ENCODE measurements around the gene HOXD13.

HOXD13 gene

GRCh38 chr2:176095421-176095820 is 2.9 kb downstream of the HOXD13 start:
- no peak for TF ChIP-seq EZH2 (IDR thresholded peaks at IDR 0.05; ENCODE audit: borderline replicate concordance, low read depth, low read length, severe bottlenecking)
- TF ChIP-seq, protein P1, sequence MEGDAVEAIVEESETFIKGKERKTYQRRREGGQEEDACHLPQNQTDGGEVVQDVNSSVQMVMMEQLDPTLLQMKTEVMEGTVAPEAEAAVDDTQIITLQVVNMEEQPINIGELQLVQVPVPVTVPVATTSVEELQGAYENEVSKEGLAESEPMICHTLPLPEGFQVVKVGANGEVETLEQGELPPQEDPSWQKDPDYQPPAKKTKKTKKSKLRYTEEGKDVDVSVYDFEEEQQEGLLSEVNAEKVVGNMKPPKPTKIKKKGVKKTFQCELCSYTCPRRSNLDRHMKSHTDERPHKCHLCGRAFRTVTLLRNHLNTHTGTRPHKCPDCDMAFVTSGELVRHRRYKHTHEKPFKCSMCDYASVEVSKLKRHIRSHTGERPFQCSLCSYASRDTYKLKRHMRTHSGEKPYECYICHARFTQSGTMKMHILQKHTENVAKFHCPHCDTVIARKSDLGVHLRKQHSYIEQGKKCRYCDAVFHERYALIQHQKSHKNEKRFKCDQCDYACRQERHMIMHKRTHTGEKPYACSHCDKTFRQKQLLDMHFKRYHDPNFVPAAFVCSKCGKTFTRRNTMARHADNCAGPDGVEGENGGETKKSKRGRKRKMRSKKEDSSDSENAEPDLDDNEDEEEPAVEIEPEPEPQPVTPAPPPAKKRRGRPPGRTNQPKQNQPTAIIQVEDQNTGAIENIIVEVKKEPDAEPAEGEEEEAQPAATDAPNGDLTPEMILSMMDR (IDR thresholded peaks at IDR 0.05; ENCODE audit: borderline replicate concordance, extremely low read depth, low read length, poor library complexity, severe bottlenecking): no peak
- Histone ChIP-seq H3K9me3 (ENCODE audit: insufficient read depth, low read length, severe bottlenecking) (no peaks in the 10 kb centered on the region), H3K9ac (ENCODE audit: low read depth, low read length) (peak overlapping the region; percentile 89), H3K4me2 (ENCODE audit: insufficient read depth, low read length) (peak overlapping the region; percentile 74), H3K36me3 (ENCODE audit: insufficient read depth, low read length) (no peaks in the 10 kb centered on the region), H3K4me3 (ENCODE audit: low read depth in 1 of 2, low read length in 2 of 2) (peak overlapping the region in 1 of 2 experiments; percentile 57; a peak in 2 of 4 replicates), H3K79me2 (ENCODE audit: insufficient read depth, low read length) (peaks cover 26% of the 10 kb centered on the region), H3K27ac (ENCODE audit: low read length) (peak overlapping the region; percentile 92), H2AFZ (ENCODE audit: low read depth, low read length) (peak overlapping the region; percentile 90), H3K4me1 (ENCODE audit: insufficient read depth, low read length) (peaks cover 44% of the 10 kb centered on the region), H3K27me3 (ENCODE audit: insufficient read depth, low read length, poor library complexity) (no peaks in the 10 kb centered on the region), H4K20me1 (ENCODE audit: insufficient read depth, low read length) (no peaks in the 10 kb centered on the region)
- DNase-seq (no peak), ATAC-seq (ENCODE audit: insufficient read depth, low read depth) (no peak)

DNA sequence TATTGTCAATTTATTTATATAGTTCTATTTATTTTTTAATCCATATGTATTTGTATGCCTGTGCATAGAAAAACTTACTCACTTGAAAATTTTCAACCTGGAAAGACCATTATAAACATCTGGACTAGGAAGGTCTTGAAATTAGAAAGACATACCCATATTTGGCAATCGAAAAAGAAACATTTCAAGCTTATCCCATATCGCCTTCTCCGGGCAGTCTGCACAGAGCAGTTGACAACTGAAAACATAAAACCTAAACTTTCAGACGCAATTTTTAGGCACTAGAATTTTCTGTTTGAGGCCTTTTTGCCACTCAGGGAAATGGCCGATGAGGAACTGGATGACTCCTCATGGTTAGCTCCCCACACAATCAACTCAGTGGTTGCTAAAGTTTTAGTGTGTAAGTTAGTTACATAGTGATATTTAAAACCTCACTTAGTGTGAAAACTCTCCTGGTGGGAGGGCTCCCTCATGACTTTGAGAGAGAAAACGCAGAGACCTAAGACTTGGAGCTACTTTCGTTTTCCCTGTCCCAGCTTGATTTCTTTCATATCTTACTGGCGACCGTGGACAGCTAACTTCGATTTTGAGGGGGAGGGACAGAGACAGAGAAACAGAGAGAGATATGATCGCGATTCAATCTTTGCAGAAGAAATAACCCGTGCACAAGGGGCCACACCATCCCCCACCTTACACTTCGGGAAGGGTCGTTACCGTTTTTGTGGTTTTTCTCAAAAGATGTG is 3.9 kb downstream of the HOXD13 start:
- peak overlapping the region; percentile 92 for H3K27ac ChIP-seq (ENCODE audit: low read length)
- ATAC-seq (ENCODE audit: insufficient read depth, low read depth) (peak; percentile 47), DNase-seq (peak; percentile 71)
- H3K4me1 ChIP-seq (ENCODE audit: insufficient read depth, low read length): peaks cover 44% of the 10 kb centered on the region
- no peaks in the 10 kb centered on the region for H3K36me3 ChIP-seq (ENCODE audit: insufficient read depth, low read length)
- H3K4me2 ChIP-seq (ENCODE audit: insufficient read depth, low read length): peak overlapping the region; percentile 74
- H4K20me1 ChIP-seq (ENCODE audit: insufficient read depth, low read length): no peaks in the 10 kb centered on the region
- TF ChIP-seq EZH2 (IDR thresholded peaks at IDR 0.05; ENCODE audit: borderline replicate concordance, low read depth, low read length, severe bottlenecking): no peak
- TF ChIP-seq, protein P1 (IDR thresholded peaks at IDR 0.05; ENCODE audit: borderline replicate concordance, extremely low read depth, low read length, poor library complexity, severe bottlenecking): peak; percentile 22
- no peaks in the 10 kb centered on the region for H3K9me3 ChIP-seq (ENCODE audit: insufficient read depth, low read length, severe bottlenecking)
- H3K27me3 ChIP-seq (ENCODE audit: insufficient read depth, low read length, poor library complexity): no peaks in the 10 kb centered on the region
- H3K9ac ChIP-seq (ENCODE audit: low read depth, low read length): peak overlapping the region; percentile 89
- H3K4me3 ChIP-seq (ENCODE audit: low read depth in 1 of 2, low read length in 2 of 2): peak overlapping the region; percentile 17 to 57
- peak overlapping the region; percentile 90 for H2AFZ ChIP-seq (ENCODE audit: low read depth, low read length)
- H3K79me2 ChIP-seq (ENCODE audit: insufficient read depth, low read length): peaks cover 26% of the 10 kb centered on the region

DNA sequence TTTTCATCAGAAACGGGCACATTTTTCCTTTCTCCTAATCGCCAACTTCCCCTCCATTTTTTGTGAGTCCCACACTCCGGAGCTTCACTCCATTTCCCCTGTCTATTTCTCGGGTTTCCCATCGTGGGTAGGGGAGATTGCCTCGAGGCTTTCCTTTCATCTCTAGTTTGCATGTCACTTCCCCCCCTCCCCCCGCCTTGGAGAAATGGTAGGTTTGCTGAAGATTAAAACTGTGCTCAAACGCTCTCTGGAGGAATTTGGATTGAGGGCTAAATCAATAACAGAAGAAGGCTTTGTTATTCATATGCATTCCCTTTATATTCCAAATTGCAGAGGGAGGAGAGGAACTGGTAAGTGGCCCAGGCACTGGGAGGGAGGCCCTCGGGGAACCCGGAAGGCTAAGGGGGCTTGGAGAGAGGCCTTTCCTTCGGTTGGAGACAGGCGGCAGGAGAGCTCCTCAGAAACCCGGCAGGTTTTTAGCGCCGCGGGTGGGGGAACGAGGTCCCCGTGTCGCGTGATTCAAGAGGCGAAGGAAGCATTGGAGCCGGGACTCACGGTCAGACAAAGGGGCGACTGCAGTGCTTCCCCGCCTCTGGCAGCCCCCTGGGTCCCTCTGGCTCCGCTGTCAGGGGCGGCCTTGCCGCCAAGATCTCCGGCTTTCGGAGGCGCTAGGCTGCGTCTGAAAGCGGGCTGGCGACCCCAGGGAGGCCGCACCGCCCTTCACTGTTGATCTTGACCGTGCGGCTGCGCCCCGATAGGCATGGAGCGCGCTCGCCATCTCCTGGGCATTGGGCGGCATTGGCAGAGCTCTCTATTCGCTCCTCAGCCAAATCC is 4.7 kb downstream of the HOXD13 start:
- Histone ChIP-seq H3K4me3 (ENCODE audit: low read depth in 1 of 2, low read length in 2 of 2) (peak overlapping the region; percentile 17 to 57), H3K4me2 (ENCODE audit: insufficient read depth, low read length) (peak overlapping the region; percentile 74), H3K79me2 (ENCODE audit: insufficient read depth, low read length) (peaks cover 26% of the 10 kb centered on the region), H3K36me3 (ENCODE audit: insufficient read depth, low read length) (no peaks in the 10 kb centered on the region), H3K4me1 (ENCODE audit: insufficient read depth, low read length) (peaks cover 44% of the 10 kb centered on the region), H3K27me3 (ENCODE audit: insufficient read depth, low read length, poor library complexity) (no peaks in the 10 kb centered on the region), H3K9me3 (ENCODE audit: insufficient read depth, low read length, severe bottlenecking) (no peaks in the 10 kb centered on the region), H4K20me1 (ENCODE audit: insufficient read depth, low read length) (no peaks in the 10 kb centered on the region), H3K27ac (ENCODE audit: low read length) (peak overlapping the region; percentile 92), H2AFZ (ENCODE audit: low read depth, low read length) (peak overlapping the region; percentile 90), H3K9ac (ENCODE audit: low read depth, low read length) (peak overlapping the region; percentile 89)
- peak; percentile 86 for DNase-seq
- no peak for TF ChIP-seq EZH2 (IDR thresholded peaks at IDR 0.05; ENCODE audit: borderline replicate concordance, low read depth, low read length, severe bottlenecking)
- TF ChIP-seq, protein P1 (IDR thresholded peaks at IDR 0.05; ENCODE audit: borderline replicate concordance, extremely low read depth, low read length, poor library complexity, severe bottlenecking): peak; percentile 91
- peak; percentile 82 for ATAC-seq (ENCODE audit: insufficient read depth, low read depth)

Data from DND-41 (cell line).